Measurements from ENCODE around the gene MAP3K14.

DNA sequence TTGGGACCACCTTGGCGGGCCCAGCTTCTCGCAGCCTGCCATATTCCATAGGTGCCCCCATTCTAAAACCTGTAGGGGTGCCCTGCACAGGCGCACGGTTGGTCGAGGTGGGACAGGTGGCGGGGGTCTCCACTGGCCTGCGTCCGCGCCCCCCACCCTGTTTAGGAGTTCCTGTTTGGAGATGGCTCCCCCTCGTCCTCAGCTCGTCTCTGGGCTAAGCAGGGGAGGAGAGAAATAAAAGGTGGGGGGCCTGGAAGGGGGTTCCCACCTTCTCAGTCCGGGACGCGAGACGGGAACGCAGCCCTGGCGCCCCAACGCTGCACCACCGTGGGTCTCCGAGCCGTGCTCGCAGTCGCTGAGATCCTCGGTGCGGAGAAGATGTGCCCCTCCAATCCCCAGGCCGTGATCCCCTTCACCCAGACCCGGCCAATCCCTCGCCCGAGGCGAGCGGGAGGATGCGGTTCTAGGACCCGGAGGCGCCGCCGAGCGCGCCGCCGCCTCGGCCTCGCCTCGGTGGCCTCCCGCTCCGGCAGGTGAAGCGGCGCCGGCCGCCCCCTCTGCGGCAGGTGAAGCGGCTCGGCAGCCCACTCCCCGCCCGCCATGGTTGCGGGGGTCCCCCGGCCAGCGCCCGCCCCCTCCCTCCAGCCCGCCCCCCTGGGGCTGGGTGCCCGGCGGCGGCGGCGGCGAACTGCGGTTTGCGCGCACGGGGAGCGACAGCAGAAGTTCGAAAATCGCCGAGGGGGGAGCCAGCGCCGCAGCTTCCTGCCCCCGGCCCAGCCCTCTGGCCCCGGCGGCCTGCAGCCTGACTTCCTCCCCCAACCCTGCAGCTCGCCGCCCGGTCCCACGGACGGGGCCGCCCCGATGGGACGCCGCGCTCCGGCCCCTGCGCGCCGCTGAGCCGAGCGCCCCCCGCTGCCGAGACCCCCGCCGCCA is 95.5 kb downstream of the MAP3K14 start, which contains the start of gene FMNL1:
- TF ChIP-seq CTCF (IDR thresholded peaks at IDR 0.05): no peak
- no peak for TF ChIP-seq POLR2A (IDR thresholded peaks at IDR 0.05)

All from Peyer's patch (tissue), 4 donors.